HepG2 (cell line): ENCODE results near the gene SRR. TPM values are rescaled to one million over a fixed set of nuclear protein-coding genes. Genes with fewer than 3 reads are reported as not detected.

Experiments
- ATAC-seq: fragments of 200-7000 bp; cut with Tn5 transposase; 3 replicates; pipeline ENCODE4 v1.9.1; 2020; ENCODE audit warnings: mild to moderate bottlenecking, moderate library complexity
- BruUV-seq: library from RNA; stranded (reverse); fragments of 400-500 nt; replicated peaks from 2 replicates; lab custom pipeline; 2021; lab: Mats Ljungman, UMichigan
- CTCF ChIA-PET: fragments of 300-600 bp; formaldehyde crosslinking; extraction: SDS; loops from one replicate; lab custom pipeline; 2021; ENCODE audit warnings: low total read pairs, inconsistent platforms, low intra/inter-chr PET ratio; lab: Yijun Ruan, JAX
- POLR2A ChIA-PET: fragments of 350-600 bp; sonication (Branson Sonifier 250); formaldehyde crosslinking; loops from one replicate; lab custom pipeline; 2020; ENCODE audit warnings: antibody characterized with exemption, inconsistent platforms; lab: Yijun Ruan, JAX
- DNase-seq: peaks from one replicate; pipeline ENCODE4 v3.0.0-alpha.2; 2015; ENCODE audit warnings: low spot score
- FAIRE-seq: peaks from 3 replicates; lab custom pipeline; 2011; peaks lifted over from hg19 to GRCh38; lab: Jason Lieb, UNC
- H2AFZ ChIP-seq: one replicate; pipeline ENCODE4 v1.6.1; 2011; ENCODE audit warnings: low read length, inconsistent platforms
- H3K27ac ChIP-seq: fragments of 300-600 bp; 3 replicates; pipeline ENCODE4 v1.8.0; 2011; ENCODE audit warnings: mixed run types, mild to moderate bottlenecking, mixed read lengths, low read length, inconsistent platforms; ENCODE audit not compliant: insufficient read depth; ENCODE audit errors: extremely low read length
- H3K27me3 ChIP-seq, 2 experiments: fragments of 200-600 bp in 1 of 2; 2 replicates in 1 of 2; 3 replicates in 1 of 2; pipeline versions ENCODE4 v1.6.0 to v1.8.0; 2011; ENCODE audit warnings: low read length in 2 of 2, mild to moderate bottlenecking in 2 of 2, moderate library complexity in 2 of 2, inconsistent platforms in 1 of 2; ENCODE audit not compliant: insufficient read depth in 2 of 2, control insufficient read depth in 1 of 2
- H3K36me3 ChIP-seq, 2 experiments: fragments of 200-600 bp in 1 of 2; replicated peaks in 1 of 2; 2 replicates in 1 of 2; 3 replicates in 1 of 2; pipeline versions ENCODE4 v1.5.1 to v1.8.0; 2011; ENCODE audit warnings: low read length in 2 of 2, inconsistent platforms in 1 of 2; ENCODE audit not compliant: insufficient read depth in 2 of 2, control insufficient read depth in 1 of 2
- H3K4me1 ChIP-seq: 2 replicates; pipeline ENCODE4 v1.5.1; 2012; ENCODE audit warnings: low read length, inconsistent platforms; ENCODE audit not compliant: insufficient read depth
- H3K4me2 ChIP-seq: 2 replicates; pipeline ENCODE4 v1.6.0; 2011; ENCODE audit warnings: low read depth, low read length, inconsistent platforms
- H3K4me3 ChIP-seq, 3 experiments: fragments of 200-600 bp in 1 of 3; sonication (generic), shearing (Covaris generic) in 1 of 3; replicated peaks in 1 of 3; 2 replicates each; pipeline ENCODE4 v1.5.1; 2011 to 2016; ENCODE audit warnings: low read length in 3 of 3, inconsistent platforms in 2 of 3, low read depth in 2 of 3, mild to moderate bottlenecking in 2 of 3, control low read depth in 1 of 3, mixed read lengths in 1 of 3; ENCODE audit not compliant: insufficient read depth in 1 of 3
- H3K79me2 ChIP-seq: one replicate; pipeline ENCODE4 v1.6.1; 2011; ENCODE audit warnings: low read length, inconsistent platforms; ENCODE audit not compliant: insufficient read depth
- H3K9ac ChIP-seq: 2 replicates; pipeline ENCODE4 v1.6.0; 2011; ENCODE audit warnings: mild to moderate bottlenecking, low read depth, low read length, inconsistent platforms; ENCODE audit not compliant: insufficient read depth
- H3K9me3 ChIP-seq: 2 replicates; pipeline ENCODE4 v1.5.1; 2012; ENCODE audit warnings: mild to moderate bottlenecking, low read length
- H4K20me1 ChIP-seq: 2 replicates; pipeline ENCODE4 v1.6.0; 2011; ENCODE audit warnings: inconsistent platforms, mild to moderate bottlenecking, low read length, moderate library complexity; ENCODE audit not compliant: insufficient read depth
- DZIP1 ChIP-seq: sonication (generic); formaldehyde crosslinking; IDR thresholded peaks from 2 replicates; pipeline ENCODE4 v1.5.0; 2020; ENCODE audit warnings: mild to moderate bottlenecking, missing genetic modification reagents
- ETS1 ChIP-seq: sonication (generic); formaldehyde crosslinking; IDR thresholded peaks from 2 replicates; pipeline ENCODE4 v1.4.0; 2020; ENCODE audit warnings: missing genetic modification reagents
- MYPOP ChIP-seq: sonication (generic); formaldehyde crosslinking; IDR thresholded peaks from 2 replicates; pipeline ENCODE4 v1.8.1; 2023; ENCODE audit warnings: mild to moderate bottlenecking, moderate library complexity, missing genetic modification reagents
- PHF20 ChIP-seq: sonication (generic); formaldehyde crosslinking; IDR thresholded peaks from 2 replicates; pipeline ENCODE4 v1.5.0; 2020; ENCODE audit warnings: mild to moderate bottlenecking, missing genetic modification reagents
- RAD51 ChIP-seq: fragments of 450-650 bp; IDR thresholded peaks from 2 replicates; pipeline ENCODE4 v1.6.1; 2016; ENCODE audit warnings: borderline replicate concordance
- RERE ChIP-seq: IDR thresholded peaks from 2 replicates; pipeline ENCODE4 v1.6.1; 2016; ENCODE audit warnings: low read depth, missing genetic modification reagents, missing compliant biosample characterization
- SAFB2 ChIP-seq: sonication (generic); formaldehyde crosslinking; IDR thresholded peaks from 2 replicates; pipeline ENCODE4 v1.5.1; 2020; ENCODE audit warnings: missing genetic modification reagents, low read depth, mild to moderate bottlenecking, borderline replicate concordance
- UBTF ChIP-seq: sonication (generic); formaldehyde crosslinking; IDR thresholded peaks from 2 replicates; pipeline ENCODE4 v1.4.0; 2020; ENCODE audit warnings: mild to moderate bottlenecking, missing genetic modification reagents
- ZNF253 ChIP-seq: sonication (generic); formaldehyde crosslinking; IDR thresholded peaks from 2 replicates; pipeline ENCODE4 v1.8.0; 2022; ENCODE audit warnings: mild to moderate bottlenecking, missing genetic modification reagents, borderline replicate concordance
- ZNF333 ChIP-seq: sonication (generic); formaldehyde crosslinking; IDR thresholded peaks from 2 replicates; pipeline ENCODE4 v1.4.0; 2020; ENCODE audit warnings: mild to moderate bottlenecking, missing genetic modification reagents, borderline replicate concordance
- ZNF354B ChIP-seq: sonication (generic); formaldehyde crosslinking; IDR thresholded peaks from 2 replicates; pipeline ENCODE4 v1.8.0; 2022; ENCODE audit warnings: mild to moderate bottlenecking, missing genetic modification reagents
- WGBS: methylation state at CpG from one replicate; pipeline ENCODE4 v1.1.6; 2017; ENCODE audit warnings: low lambda C conversion rate; 5-methylcytosine and 5-hydroxymethylcytosine counted together
- in situ Hi-C: cut with HindIII; loops from 2 replicates; pipeline ENCODE4 v1.10.0; 2017; ENCODE audit warnings: low pct_unique_long_range_greater_than_20kb; ENCODE audit not compliant: extremely low pct_ligation_motif_present
- intact Hi-C: fragments of 100-400 bp; cut with micrococcal nuclease; formaldehyde crosslinking; loops from one replicate; pipeline ENCODE4 v1.10.0; 2022; ENCODE audit not compliant: unreplicated experiment
- polyA plus RNA-seq, 8 experiments: library from polyadenylated mRNA; depleted of rRNA in 3 of 8; stranded (reverse) in 7 of 8; unstranded in 1 of 8; fragments of >200 nt; fragmentation: Illumina TruSeq in 4 of 8; extraction: Trizol in 4 of 8; gene quantifications; 2 replicates each; pipeline versions ENCODE4 v1.2.1 to v1.2.3, GENCODE V29; 2011 to 2016; ENCODE audit warnings: low read depth in 4 of 8, missing spikeins in 1 of 8, mixed read lengths in 1 of 8; ENCODE audit not compliant: insufficient read depth in 1 of 8
- total RNA-seq, 5 experiments: library from RNA; depleted of rRNA; stranded (reverse); fragments of >200 nt; fragmentation: Illumina TruSeq; extraction: Trizol; gene quantifications; 2 replicates each; pipeline ENCODE4 v1.2.3, GENCODE V29; 2016; ENCODE audit warnings: low read depth in 1 of 5

The SRR gene
- total and polyA plus RNA-seq, 2 of the 13 experiments (the other 11 are each of a cell fraction or from before 2014, with no cell fraction given) = 3.6 to 7.8 TPM

GRCh38 chr17:2295575-2295974 is 8.2 kb upstream of the SRR start:
- Histone ChIP-seq H4K20me1 (no peaks in the 10 kb centered on the region; the same call in 1 of the 2 replicates), H3K27me3 (no peaks in the 10 kb centered on the region), H3K79me2 (peaks cover 10% of the 10 kb centered on the region), H3K9me3 (no peaks in the 10 kb centered on the region), H2AFZ (no peak overlapping the region), H3K27ac (no peak overlapping the region), H3K36me3 (peaks cover 21 to 76% of the 10 kb centered on the region in 2 experiments), H3K4me3 (no peak overlapping the region), H3K4me1 (no peaks in the 10 kb centered on the region), H3K4me2 (no peak overlapping the region), H3K9ac (no peak overlapping the region)
- no peak for DNase-seq
- no peak for ATAC-seq
- no peak for FAIRE-seq
- BruUV-seq = no TSS peak
- CTCF ChIA-PET = no interaction called here
- in situ Hi-C loops (no loop called here), intact Hi-C loops (no loop called here)
- POLR2A ChIA-PET = no interaction called here
- WGBS = 93% methylated on average over 1 of the region's 1 CpG
- TF ChIP-seq PHF20 (CRISPR knock-in tag) (no peak), ZNF333 (CRISPR knock-in tag) (no peak), SAFB2 (CRISPR knock-in tag) (no peak), DZIP1 (no peak), RERE (CRISPR knock-in tag) (no peak), UBTF (CRISPR knock-in tag) (no peak), ETS1 (CRISPR knock-in tag) (no peak), RAD51 (no peak), ZNF253 (CRISPR knock-in tag) (no peak), MYPOP (CRISPR knock-in tag) (no peak), ZNF354B (CRISPR knock-in tag) (no peak)
